ENCODE results near the gene FBXL7. TPM values are rescaled to one million over a fixed set of nuclear protein-coding genes. Genes with fewer than 3 reads are reported as not detected.

FBXL7 gene
- total RNA-seq, 1 experiment from 2014 or later: 4.0 TPM

- DNase-seq (ENCODE audit: low spot score): no peak
Measured at GRCh38 chr5:15655683-15656082, 155.7 kb downstream of the FBXL7 start.

- peak; percentile 13 for DNase-seq (ENCODE audit: low spot score)
Measured at GRCh38 chr5:15664961-15665360, 165.0 kb downstream of the FBXL7 start.

GRCh38 chr5:15669826-15670225, 169.8 kb downstream of the FBXL7 start:
- no peak for DNase-seq (ENCODE audit: low spot score)

- no peak for DNase-seq (ENCODE audit: low spot score)
Measured at GRCh38 chr5:15674716-15675115, 174.7 kb downstream of the FBXL7 start.

- DNase-seq (ENCODE audit: low spot score): no peak
Measured at GRCh38 chr5:15676591-15676990, 176.6 kb downstream of the FBXL7 start.

GRCh38 chr5:15679161-15679560, 179.2 kb downstream of the FBXL7 start:
- DNase-seq (ENCODE audit: low spot score): no peak

- DNase-seq (ENCODE audit: low spot score): no peak
Measured at GRCh38 chr5:15680455-15680854, 180.5 kb downstream of the FBXL7 start.

- no peak for DNase-seq (ENCODE audit: low spot score)
Measured at GRCh38 chr5:15682122-15682521, 182.1 kb downstream of the FBXL7 start.

- DNase-seq (ENCODE audit: low spot score): no peak
Measured at GRCh38 chr5:15682566-15682965, 182.6 kb downstream of the FBXL7 start.

GRCh38 chr5:15683332-15683731, 183.4 kb downstream of the FBXL7 start:
- no peak for DNase-seq (ENCODE audit: low spot score)

- no peak for DNase-seq (ENCODE audit: low spot score)
Measured at GRCh38 chr5:15687401-15687800, 187.4 kb downstream of the FBXL7 start.

- no peak for DNase-seq (ENCODE audit: low spot score)
Measured at GRCh38 chr5:15689836-15690235, 189.9 kb downstream of the FBXL7 start.

- no peak for DNase-seq (ENCODE audit: low spot score)
Measured at GRCh38 chr5:15690611-15691010, 190.6 kb downstream of the FBXL7 start.

- DNase-seq (ENCODE audit: low spot score): no peak
Measured at GRCh38 chr5:15691521-15691920, 191.5 kb downstream of the FBXL7 start.

GRCh38 chr5:15692706-15693381, 192.9 kb downstream of the FBXL7 start:
- no peak for DNase-seq (ENCODE audit: low spot score)

- DNase-seq (ENCODE audit: low spot score): no peak
Measured at GRCh38 chr5:15693382-15693728, 193.4 kb downstream of the FBXL7 start.

GRCh38 chr5:15693933-15694332, 194.0 kb downstream of the FBXL7 start:
- no peak for DNase-seq (ENCODE audit: low spot score)

GRCh38 chr5:15694696-15695214, 194.8 kb downstream of the FBXL7 start:
- DNase-seq (ENCODE audit: low spot score): no peak

GRCh38 chr5:15695215-15695731, 195.3 kb downstream of the FBXL7 start:
- peak; percentile 46 for DNase-seq (ENCODE audit: low spot score)

- DNase-seq (ENCODE audit: low spot score): no peak
Measured at GRCh38 chr5:15700373-15700772, 200.4 kb downstream of the FBXL7 start.

GRCh38 chr5:15702102-15702501, 202.1 kb downstream of the FBXL7 start:
- DNase-seq (ENCODE audit: low spot score): peak; percentile 54

- DNase-seq (ENCODE audit: low spot score): no peak
Measured at GRCh38 chr5:15703901-15704300, 203.9 kb downstream of the FBXL7 start.

- no peak for DNase-seq (ENCODE audit: low spot score)
Measured at GRCh38 chr5:15704397-15704947, 204.5 kb downstream of the FBXL7 start.
